HepG2 (cell line): ENCODE measurements around the gene ANKHD1. TPM values are rescaled to one million over a fixed set of nuclear protein-coding genes. Genes with fewer than 3 reads are reported as not detected.
A peak's percentile ranks its signal among the peaks of the same experiment; 100 is the strongest.

ENCODE experiments used
- ATAC-seq: fragments of 200-7000 bp; cut with Tn5 transposase; 3 replicates; pipeline ENCODE4 v1.9.1; 2020; ENCODE audit warnings: mild to moderate bottlenecking, moderate library complexity
- BruUV-seq: library from RNA; stranded (reverse); fragments of 400-500 nt; replicated peaks from 2 replicates; lab custom pipeline; 2021; lab: Mats Ljungman, UMichigan
- CTCF ChIA-PET: fragments of 300-600 bp; formaldehyde crosslinking; extraction: SDS; loops from one replicate; lab custom pipeline; 2021; ENCODE audit warnings: low total read pairs, inconsistent platforms, low intra/inter-chr PET ratio; lab: Yijun Ruan, JAX
- POLR2A ChIA-PET: fragments of 350-600 bp; sonication (Branson Sonifier 250); formaldehyde crosslinking; loops from one replicate; lab custom pipeline; 2020; ENCODE audit warnings: antibody characterized with exemption, inconsistent platforms; lab: Yijun Ruan, JAX
- DNase-seq: peaks from one replicate; pipeline ENCODE4 v3.0.0-alpha.2; 2015; ENCODE audit warnings: low spot score
- FAIRE-seq: peaks from 3 replicates; lab custom pipeline; 2011; peaks lifted over from hg19 to GRCh38; lab: Jason Lieb, UNC
- H2AFZ ChIP-seq: one replicate; pipeline ENCODE4 v1.6.1; 2011; ENCODE audit warnings: low read length, inconsistent platforms
- H3K27ac ChIP-seq: fragments of 300-600 bp; 3 replicates; pipeline ENCODE4 v1.8.0; 2011; ENCODE audit warnings: mixed run types, mild to moderate bottlenecking, mixed read lengths, low read length, inconsistent platforms; ENCODE audit not compliant: insufficient read depth; ENCODE audit errors: extremely low read length
- H3K27me3 ChIP-seq, 2 experiments: fragments of 200-600 bp in 1 of 2; 2 replicates in 1 of 2; 3 replicates in 1 of 2; pipeline versions ENCODE4 v1.6.0 to v1.8.0; 2011; ENCODE audit warnings: low read length in 2 of 2, mild to moderate bottlenecking in 2 of 2, moderate library complexity in 2 of 2, inconsistent platforms in 1 of 2; ENCODE audit not compliant: insufficient read depth in 2 of 2, control insufficient read depth in 1 of 2
- H3K36me3 ChIP-seq, 2 experiments: fragments of 200-600 bp in 1 of 2; replicated peaks in 1 of 2; 2 replicates in 1 of 2; 3 replicates in 1 of 2; pipeline versions ENCODE4 v1.5.1 to v1.8.0; 2011; ENCODE audit warnings: low read length in 2 of 2, inconsistent platforms in 1 of 2; ENCODE audit not compliant: insufficient read depth in 2 of 2, control insufficient read depth in 1 of 2
- H3K4me1 ChIP-seq: 2 replicates; pipeline ENCODE4 v1.5.1; 2012; ENCODE audit warnings: low read length, inconsistent platforms; ENCODE audit not compliant: insufficient read depth
- H3K4me2 ChIP-seq: 2 replicates; pipeline ENCODE4 v1.6.0; 2011; ENCODE audit warnings: low read depth, low read length, inconsistent platforms
- H3K4me3 ChIP-seq, 3 experiments: fragments of 200-600 bp in 1 of 3; sonication (generic), shearing (Covaris generic) in 1 of 3; replicated peaks in 1 of 3; 2 replicates each; pipeline ENCODE4 v1.5.1; 2011 to 2016; ENCODE audit warnings: low read length in 3 of 3, inconsistent platforms in 2 of 3, low read depth in 2 of 3, mild to moderate bottlenecking in 2 of 3, control low read depth in 1 of 3, mixed read lengths in 1 of 3; ENCODE audit not compliant: insufficient read depth in 1 of 3
- H3K79me2 ChIP-seq: one replicate; pipeline ENCODE4 v1.6.1; 2011; ENCODE audit warnings: low read length, inconsistent platforms; ENCODE audit not compliant: insufficient read depth
- H3K9ac ChIP-seq: 2 replicates; pipeline ENCODE4 v1.6.0; 2011; ENCODE audit warnings: mild to moderate bottlenecking, low read depth, low read length, inconsistent platforms; ENCODE audit not compliant: insufficient read depth
- H3K9me3 ChIP-seq: 2 replicates; pipeline ENCODE4 v1.5.1; 2012; ENCODE audit warnings: mild to moderate bottlenecking, low read length
- H4K20me1 ChIP-seq: 2 replicates; pipeline ENCODE4 v1.6.0; 2011; ENCODE audit warnings: inconsistent platforms, mild to moderate bottlenecking, low read length, moderate library complexity; ENCODE audit not compliant: insufficient read depth
- FOSL2 ChIP-seq: sonication (generic); formaldehyde crosslinking; IDR thresholded peaks from 2 replicates; pipeline ENCODE4 v1.4.0; 2020; ENCODE audit warnings: missing genetic modification reagents
- FOXA1 ChIP-seq, 2 experiments: fragments of 450-650 bp in 1 of 2; sonication (generic) in 1 of 2; formaldehyde crosslinking in 1 of 2; IDR thresholded peaks; 2 replicates each; pipeline versions ENCODE4 v1.4.0 to v1.6.1; 2016 to 2020; ENCODE audit warnings: missing genetic modification reagents in 1 of 2
- FOXA3 ChIP-seq: IDR thresholded peaks from 2 replicates; pipeline ENCODE4 v1.6.1; 2016; ENCODE audit warnings: missing genetic modification reagents, missing compliant biosample characterization
- FOXC1 ChIP-seq: sonication (generic); formaldehyde crosslinking; IDR thresholded peaks from 2 replicates; pipeline ENCODE4 v1.8.0; 2022; ENCODE audit warnings: mild to moderate bottlenecking, missing genetic modification reagents, borderline replicate concordance
- HNRNPK ChIP-seq: fragments of 200-400 bp; formaldehyde crosslinking; IDR thresholded peaks from 2 replicates; pipeline ENCODE4 v1.6.1; 2018; ENCODE audit warnings: low read length, low read depth, moderate library complexity, mild to moderate bottlenecking; ENCODE audit not compliant: poor library complexity, severe bottlenecking
- KDM2A ChIP-seq: sonication (generic); formaldehyde crosslinking; IDR thresholded peaks from 2 replicates; pipeline ENCODE4 v1.4.0; 2020; ENCODE audit warnings: low read depth, missing genetic modification reagents, borderline replicate concordance
- MTA1 ChIP-seq: sonication (generic); formaldehyde crosslinking; IDR thresholded peaks from 2 replicates; pipeline ENCODE4 v1.4.0; 2020; ENCODE audit warnings: missing genetic modification reagents, mild to moderate bottlenecking, borderline replicate concordance
- PLSCR1 ChIP-seq: sonication (generic); formaldehyde crosslinking; IDR thresholded peaks from 2 replicates; pipeline ENCODE4 v1.5.0; 2020; ENCODE audit warnings: missing genetic modification reagents, mild to moderate bottlenecking, borderline replicate concordance
- POLR2AphosphoS2 ChIP-seq: IDR thresholded peaks from 2 replicates; pipeline ENCODE4 v1.6.1; 2011; ENCODE audit warnings: low read depth, low read length, improper control_type of control experiment
- RBAK ChIP-seq: sonication (generic); formaldehyde crosslinking; IDR thresholded peaks from 2 replicates; pipeline ENCODE4 v1.5.1; 2020; ENCODE audit warnings: mild to moderate bottlenecking, missing genetic modification reagents
- SAFB2 ChIP-seq: sonication (generic); formaldehyde crosslinking; IDR thresholded peaks from 2 replicates; pipeline ENCODE4 v1.5.1; 2020; ENCODE audit warnings: missing genetic modification reagents, low read depth, mild to moderate bottlenecking, borderline replicate concordance
- ZNF543 ChIP-seq: sonication (generic); formaldehyde crosslinking; IDR thresholded peaks from 2 replicates; pipeline ENCODE4 v1.4.0; 2020; ENCODE audit warnings: mild to moderate bottlenecking, missing genetic modification reagents
- ZNF710 ChIP-seq: sonication (generic); formaldehyde crosslinking; IDR thresholded peaks from 2 replicates; pipeline ENCODE4 v1.5.0; 2020; ENCODE audit warnings: mild to moderate bottlenecking, missing genetic modification reagents, borderline replicate concordance
- WGBS: methylation state at CpG from one replicate; pipeline ENCODE4 v1.1.6; 2017; ENCODE audit warnings: low lambda C conversion rate; 5-methylcytosine and 5-hydroxymethylcytosine counted together
- in situ Hi-C: cut with HindIII; loops from 2 replicates; pipeline ENCODE4 v1.10.0; 2017; ENCODE audit warnings: low pct_unique_long_range_greater_than_20kb; ENCODE audit not compliant: extremely low pct_ligation_motif_present
- intact Hi-C: fragments of 100-400 bp; cut with micrococcal nuclease; formaldehyde crosslinking; loops from one replicate; pipeline ENCODE4 v1.10.0; 2022; ENCODE audit not compliant: unreplicated experiment
- polyA plus RNA-seq, 8 experiments: library from polyadenylated mRNA; depleted of rRNA in 3 of 8; stranded (reverse) in 7 of 8; unstranded in 1 of 8; fragments of >200 nt; fragmentation: Illumina TruSeq in 4 of 8; extraction: Trizol in 4 of 8; gene quantifications; 2 replicates each; pipeline versions ENCODE4 v1.2.1 to v1.2.3, GENCODE V29; 2011 to 2016; ENCODE audit warnings: low read depth in 4 of 8, missing spikeins in 1 of 8, mixed read lengths in 1 of 8; ENCODE audit not compliant: insufficient read depth in 1 of 8
- total RNA-seq, 5 experiments: library from RNA; depleted of rRNA; stranded (reverse); fragments of >200 nt; fragmentation: Illumina TruSeq; extraction: Trizol; gene quantifications; 2 replicates each; pipeline ENCODE4 v1.2.3, GENCODE V29; 2016; ENCODE audit warnings: low read depth in 1 of 5
- TF ChIP-seq, protein P1 (sequence below): sonication (generic); formaldehyde crosslinking; IDR thresholded peaks from 2 replicates; pipeline ENCODE4 v1.5.1; 2020; ENCODE audit warnings: mild to moderate bottlenecking, missing genetic modification reagents

The ANKHD1 gene
- total and polyA plus RNA-seq, 2 of the 13 experiments (the other 11 are each of a cell fraction or from before 2014, with no cell fraction given): 69.9 to 82.0 TPM

- Histone ChIP-seq H3K27ac (no peak overlapping the region), H3K4me2 (peak overlapping the region; percentile 41), H3K36me3 (peaks cover 0 to 2% of the 10 kb centered on the region in 2 experiments; a peak in 1 of 5 replicates), H3K4me3 (no peak overlapping the region), H3K4me1 (peaks cover 62% of the 10 kb centered on the region), H4K20me1 (peaks cover 84% of the 10 kb centered on the region), H3K79me2 (peaks cover 98% of the 10 kb centered on the region), H3K9ac (peak overlapping the region; percentile 11; the same call in 1 of the 2 replicates), H3K27me3 (no peaks in the 10 kb centered on the region), H3K9me3 (no peaks in the 10 kb centered on the region), H2AFZ (no peak overlapping the region)
- TF ChIP-seq FOSL2 (CRISPR knock-in tag) (peak; percentile 56), RBAK (CRISPR knock-in tag) (no peak), HNRNPK (no peak), ZNF710 (CRISPR knock-in tag) (no peak), SAFB2 (CRISPR knock-in tag) (no peak), MTA1 (no peak), PLSCR1 (CRISPR knock-in tag) (no peak), FOXA1 (IDR thresholded peaks at IDR 0.05) (no peak), FOXA1 (CRISPR knock-in tag; IDR thresholded peaks at IDR 0.05) (peak; percentile 18; the same call in 1 of the 2 replicates), ZNF543 (CRISPR knock-in tag) (no peak), FOXC1 (CRISPR knock-in tag) (no peak), KDM2A (CRISPR knock-in tag) (no peak), FOXA3 (CRISPR knock-in tag) (peak; percentile 73), POLR2AphosphoS2 (no peak)
- TF ChIP-seq, protein P1, sequence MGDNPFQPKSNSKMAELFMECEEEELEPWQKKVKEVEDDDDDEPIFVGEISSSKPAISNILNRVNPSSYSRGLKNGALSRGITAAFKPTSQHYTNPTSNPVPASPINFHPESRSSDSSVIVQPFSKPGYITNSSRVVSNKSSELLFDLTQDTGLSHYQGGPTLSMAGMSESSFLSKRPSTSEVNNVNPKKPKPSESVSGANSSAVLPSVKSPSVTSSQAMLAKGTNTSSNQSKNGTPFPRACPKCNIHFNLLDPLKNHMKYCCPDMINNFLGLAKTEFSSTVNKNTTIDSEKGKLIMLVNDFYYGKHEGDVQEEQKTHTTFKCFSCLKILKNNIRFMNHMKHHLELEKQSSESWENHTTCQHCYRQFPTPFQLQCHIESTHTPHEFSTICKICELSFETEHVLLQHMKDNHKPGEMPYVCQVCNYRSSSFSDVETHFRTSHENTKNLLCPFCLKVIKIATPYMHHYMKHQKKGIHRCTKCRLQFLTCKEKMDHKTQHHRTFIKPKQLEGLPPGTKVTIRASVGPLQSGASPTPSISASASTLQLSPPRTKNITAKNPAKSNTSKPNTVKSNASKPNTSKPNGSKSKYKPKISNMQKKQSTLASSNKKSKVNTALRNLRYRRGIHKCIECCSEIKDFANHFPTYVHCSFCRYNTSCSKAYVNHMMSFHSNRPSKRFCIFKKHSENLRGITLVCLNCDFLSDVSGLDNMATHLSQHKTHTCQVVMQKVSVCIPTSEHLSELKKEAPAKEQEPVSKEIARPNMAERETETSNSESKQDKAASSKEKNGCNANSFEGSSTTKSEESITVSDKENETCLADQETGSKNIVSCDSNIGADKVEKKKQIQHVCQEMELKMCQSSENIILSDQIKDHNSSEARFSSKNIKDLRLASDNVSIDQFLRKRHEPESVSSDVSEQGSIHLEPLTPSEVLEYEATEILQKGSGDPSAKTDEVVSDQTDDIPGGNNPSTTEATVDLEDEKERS (CRISPR knock-in tag): no peak
- CTCF ChIA-PET: no interaction called here
- intact Hi-C loops (loop anchor here (10.0 kb wide), 1 partner anchor 236 kb away; the partner anchor contains the start of genes IK and NDUFA2), in situ Hi-C loops (no loop called here)
- BruUV-seq: no TSS peak
- no peak for DNase-seq
- WGBS: 42% methylated on average over 4 of the region's 4 CpGs
- no peak for FAIRE-seq
- ATAC-seq: peak; percentile 58
- POLR2A ChIA-PET: no interaction called here
Measured at GRCh38 chr5:140408750-140409241, 7.2 kb downstream of the ANKHD1 start.
